ENCODE results near the gene FUBP3.

- no peak for TF ChIP-seq EZH2phosphoT487 (IDR thresholded peaks at IDR 0.05)
- no peak for TF ChIP-seq CTCF (IDR thresholded peaks at IDR 0.05)
- TF ChIP-seq EZH2 (IDR thresholded peaks at IDR 0.05), result no peak
These were observed 36.7 kb upstream of the FUBP3 start for GRCh38 chr9:130542457-130543228.

All from neural progenitor cell (in vitro differentiated cells).